Measurements from ENCODE around the gene RNF167. TPM values are rescaled to one million over a fixed set of nuclear protein-coding genes. Genes with fewer than 3 reads are reported as not detected.

RNF167 gene
- total and polyA plus RNA-seq, 2 of the 13 experiments (the other 11 are each of a cell fraction or from before 2014, with no cell fraction given): 44.1 to 45.4 TPM

DNA sequence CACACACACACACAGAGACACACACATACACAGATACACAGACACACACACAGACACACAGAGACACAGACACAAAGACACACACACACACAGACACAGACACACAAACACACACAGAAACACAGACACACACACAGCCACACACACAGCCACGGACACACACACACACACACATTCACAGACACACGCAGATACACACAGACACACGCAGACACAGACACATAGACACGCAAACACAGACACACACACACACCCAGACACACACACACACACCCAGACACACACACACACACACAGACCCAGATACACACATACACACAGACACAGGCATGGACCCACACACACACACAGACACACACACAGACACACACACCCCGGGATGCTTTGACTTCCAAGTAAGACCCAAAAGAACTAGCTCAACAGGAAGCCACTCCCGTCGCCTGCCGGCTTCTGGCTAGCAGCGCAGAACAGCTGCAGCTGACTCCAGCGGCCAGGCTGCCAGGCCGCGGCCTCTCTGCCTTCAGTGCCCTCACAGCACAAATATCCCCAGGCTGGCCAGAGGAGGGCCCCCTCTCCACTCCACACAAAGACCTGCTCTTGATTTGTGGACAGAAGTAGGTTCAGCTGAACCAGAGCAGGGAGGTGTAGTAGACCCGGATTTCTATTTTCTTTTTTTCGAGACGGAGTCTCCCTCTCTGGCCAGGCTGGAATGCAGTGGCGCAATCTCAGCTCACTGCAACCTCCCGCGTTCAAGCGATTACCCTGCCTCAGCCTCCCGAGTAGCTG, 31.2 kb upstream of the RNF167 start (continued):
- TF ChIP-seq, protein P1, sequence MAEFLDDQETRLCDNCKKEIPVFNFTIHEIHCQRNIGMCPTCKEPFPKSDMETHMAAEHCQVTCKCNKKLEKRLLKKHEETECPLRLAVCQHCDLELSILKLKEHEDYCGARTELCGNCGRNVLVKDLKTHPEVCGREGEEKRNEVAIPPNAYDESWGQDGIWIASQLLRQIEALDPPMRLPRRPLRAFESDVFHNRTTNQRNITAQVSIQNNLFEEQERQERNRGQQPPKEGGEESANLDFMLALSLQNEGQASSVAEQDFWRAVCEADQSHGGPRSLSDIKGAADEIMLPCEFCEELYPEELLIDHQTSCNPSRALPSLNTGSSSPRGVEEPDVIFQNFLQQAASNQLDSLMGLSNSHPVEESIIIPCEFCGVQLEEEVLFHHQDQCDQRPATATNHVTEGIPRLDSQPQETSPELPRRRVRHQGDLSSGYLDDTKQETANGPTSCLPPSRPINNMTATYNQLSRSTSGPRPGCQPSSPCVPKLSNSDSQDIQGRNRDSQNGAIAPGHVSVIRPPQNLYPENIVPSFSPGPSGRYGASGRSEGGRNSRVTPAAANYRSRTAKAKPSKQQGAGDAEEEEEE (CRISPR knock-in tag; IDR thresholded peaks at IDR 0.05; ENCODE audit: borderline replicate concordance): 0 out of 2 replicates have a peak, but pooled peaks have one; percentile 38
- TF ChIP-seq IKZF1 (IDR thresholded peaks at IDR 0.05): no peak
- TF ChIP-seq RARA (CRISPR knock-in tag; IDR thresholded peaks at IDR 0.05): peak; percentile 18; the same call in 1 of the 2 replicates
- TF ChIP-seq ZNF619 (CRISPR knock-in tag; IDR thresholded peaks at IDR 0.05): 0 out of 2 replicates have a peak, but pooled peaks have one; percentile 25
- no peak for TF ChIP-seq ZNF503 (CRISPR knock-in tag; IDR thresholded peaks at IDR 0.05)
- TF ChIP-seq STAG1 (CRISPR knock-in tag; IDR thresholded peaks at IDR 0.05): peak; percentile 85
- TF ChIP-seq TBX3 (IDR thresholded peaks at IDR 0.05; ENCODE audit: borderline replicate concordance): no peak
- TF ChIP-seq ZNF350 (CRISPR knock-in tag; IDR thresholded peaks at IDR 0.05; ENCODE audit: borderline replicate concordance, low read depth): peak; percentile 80
- TF ChIP-seq SP140L (CRISPR knock-in tag; IDR thresholded peaks at IDR 0.05; ENCODE audit: borderline replicate concordance): no peak
- TF ChIP-seq SP2 (CRISPR knock-in tag; IDR thresholded peaks at IDR 0.05): no peak
- 0 out of 2 replicates have a peak, but pooled peaks have one; percentile 28 for TF ChIP-seq ZNF766 (CRISPR knock-in tag; IDR thresholded peaks at IDR 0.05; ENCODE audit: borderline replicate concordance)
- no peak for TF ChIP-seq PREB (CRISPR knock-in tag; IDR thresholded peaks at IDR 0.05)
- peak; percentile 53; the same call in 1 of the 2 replicates for TF ChIP-seq SP4 (CRISPR knock-in tag; IDR thresholded peaks at IDR 0.05)
- TF ChIP-seq HOXA5 (CRISPR knock-in tag; IDR thresholded peaks at IDR 0.05): peak; percentile 45; the same call in 1 of the 2 replicates
- no peak for TF ChIP-seq MTF2 (CRISPR knock-in tag; IDR thresholded peaks at IDR 0.05; ENCODE audit: borderline replicate concordance)
- TF ChIP-seq ZNF773 (CRISPR knock-in tag; IDR thresholded peaks at IDR 0.05; ENCODE audit: borderline replicate concordance): no peak
- no peak for TF ChIP-seq RARG (CRISPR knock-in tag; IDR thresholded peaks at IDR 0.05; ENCODE audit: low read depth)
- TF ChIP-seq ZNF335 (CRISPR knock-in tag; IDR thresholded peaks at IDR 0.05): no peak
- no peak for TF ChIP-seq TEF (CRISPR knock-in tag; IDR thresholded peaks at IDR 0.05)
- no peak for TF ChIP-seq IKZF4 (CRISPR knock-in tag; IDR thresholded peaks at IDR 0.05; ENCODE audit: borderline replicate concordance, low read depth, not compliant biosample characterization)
- peak; percentile 71 for TF ChIP-seq XRCC5 (optimal IDR thresholded peaks at IDR 0.05; ENCODE audit: low read length)
- TF ChIP-seq SRF (IDR thresholded peaks at IDR 0.05; ENCODE audit: low read depth, low read length): no peak
- TF ChIP-seq LBX2 (CRISPR knock-in tag; IDR thresholded peaks at IDR 0.05; ENCODE audit: borderline replicate concordance): no peak
- no peak for TF ChIP-seq GFI1 (CRISPR knock-in tag; IDR thresholded peaks at IDR 0.05; ENCODE audit: borderline replicate concordance)
- 0 out of 2 replicates have a peak, but pooled peaks have one; percentile 38 for TF ChIP-seq TGIF2 (CRISPR knock-in tag; IDR thresholded peaks at IDR 0.05)

Measured in HepG2 (cell line).